ENCODE measurements around the gene UTP20.
"Not testable (repeated sequence)": the region's sequence is repeated elsewhere in the genome, so short reads cannot be mapped to it uniquely, and the experiment has no call there.

The UTP20 gene

GRCh38 chr12:101414533-101415119 is 134.7 kb downstream of the UTP20 start:
- no peaks in the 10 kb centered on the region for H3K36me3 ChIP-seq (ENCODE audit: control insufficient read depth, insufficient read depth, low read length)
- peak; percentile 45 for TF ChIP-seq CTCF (IDR thresholded peaks at IDR 0.05; ENCODE audit: insufficient read depth, low read length, poor library complexity, severe bottlenecking)
- H3K4me3 ChIP-seq (replicated peaks; ENCODE audit: low read depth, low read length), result no peak overlapping the region

GRCh38 chr12:101415228-101415627 is 135.3 kb downstream of the UTP20 start:
- Histone ChIP-seq H3K36me3 (ENCODE audit: control insufficient read depth, insufficient read depth, low read length) (no peaks in the 10 kb centered on the region), H3K27me3 (replicated peaks; ENCODE audit: control insufficient read depth, insufficient read depth, low read length) (no peaks in the 10 kb centered on the region), H3K4me3 (replicated peaks; ENCODE audit: low read depth, low read length) (no peak overlapping the region)
- TF ChIP-seq CTCF (IDR thresholded peaks at IDR 0.05; ENCODE audit: insufficient read depth, low read length, poor library complexity, severe bottlenecking), result no peak
- DNase-seq (ENCODE audit: extremely low read depth, insufficient read length), result no peak

More at GRCh38 chr12:101414533-101415119, 134.7 kb downstream of the UTP20 start:
- peak; percentile 2 for DNase-seq (ENCODE audit: extremely low read depth, insufficient read length)
- no peaks in the 10 kb centered on the region for H3K27me3 ChIP-seq (replicated peaks; ENCODE audit: control insufficient read depth, insufficient read depth, low read length)

- H3K4me3 ChIP-seq (replicated peaks; ENCODE audit: low read depth, low read length); H3K27me3 ChIP-seq (replicated peaks; ENCODE audit: control insufficient read depth, insufficient read depth, low read length); H3K36me3 ChIP-seq (ENCODE audit: control insufficient read depth, insufficient read depth, low read length); DNase-seq (ENCODE audit: extremely low read depth, insufficient read length): not testable (repeated sequence)
Observed at GRCh38 chr12:101422066-101422465, 142.2 kb downstream of the UTP20 start.

- no peak overlapping the region for H3K4me3 ChIP-seq (replicated peaks; ENCODE audit: low read depth, low read length)
- no peaks in the 10 kb centered on the region; the same call in 1 of the 2 replicates for H3K27me3 ChIP-seq (replicated peaks; ENCODE audit: control insufficient read depth, insufficient read depth, low read length)
- no peak for DNase-seq (ENCODE audit: extremely low read depth, insufficient read length)
- no peaks in the 10 kb centered on the region for H3K36me3 ChIP-seq (ENCODE audit: control insufficient read depth, insufficient read depth, low read length)
- no peak for TF ChIP-seq CTCF (IDR thresholded peaks at IDR 0.05; ENCODE audit: insufficient read depth, low read length, poor library complexity, severe bottlenecking)
Observed at GRCh38 chr12:101424620-101425019, 144.7 kb downstream of the UTP20 start.

GRCh38 chr12:101430456-101430855 is 150.6 kb downstream of the UTP20 start:
- no peaks in the 10 kb centered on the region for H3K36me3 ChIP-seq (ENCODE audit: control insufficient read depth, insufficient read depth, low read length)
- H3K4me3 ChIP-seq (replicated peaks; ENCODE audit: low read depth, low read length), result no peak overlapping the region
- no peak for DNase-seq (ENCODE audit: extremely low read depth, insufficient read length)
- TF ChIP-seq CTCF (IDR thresholded peaks at IDR 0.05; ENCODE audit: insufficient read depth, low read length, poor library complexity, severe bottlenecking), result no peak
- H3K27me3 ChIP-seq (replicated peaks; ENCODE audit: control insufficient read depth, insufficient read depth, low read length), result no peaks in the 10 kb centered on the region; the same call in 1 of the 2 replicates

- no peak for DNase-seq (ENCODE audit: extremely low read depth, insufficient read length)
- Histone ChIP-seq H3K27me3 (replicated peaks; ENCODE audit: control insufficient read depth, insufficient read depth, low read length) (no peaks in the 10 kb centered on the region), H3K36me3 (ENCODE audit: control insufficient read depth, insufficient read depth, low read length) (no peaks in the 10 kb centered on the region), H3K4me3 (replicated peaks; ENCODE audit: low read depth, low read length) (no peak overlapping the region)
- no peak for TF ChIP-seq CTCF (IDR thresholded peaks at IDR 0.05; ENCODE audit: insufficient read depth, low read length, poor library complexity, severe bottlenecking)
Observed at GRCh38 chr12:101436136-101436535, 156.2 kb downstream of the UTP20 start.
